Hepatocyte (in vitro differentiated cells): ENCODE results near the gene WNK2.

Source experiments
- EZH2phosphoT487 ChIP-seq: fragments of 200-600 bp; sonication (generic); IDR thresholded peaks from one replicate; pipeline ENCODE4 v1.6.1; 2018; ENCODE audit warnings: antibody characterized with exemption, mild to moderate bottlenecking, low read depth, moderate library complexity; ENCODE audit not compliant: unreplicated experiment, severe bottlenecking
- TF ChIP-seq, protein P1 (sequence below): fragments of 200-600 bp; sonication (generic); IDR thresholded peaks from 2 replicates; pipeline ENCODE4 v1.5.1; 2016; ENCODE audit warnings: antibody characterized with exemption, mild to moderate bottlenecking; ENCODE audit not compliant: poor library complexity

GRCh38 chr9:93364734-93365426 is 180.9 kb downstream of the WNK2 start:
- TF ChIP-seq, protein P1, sequence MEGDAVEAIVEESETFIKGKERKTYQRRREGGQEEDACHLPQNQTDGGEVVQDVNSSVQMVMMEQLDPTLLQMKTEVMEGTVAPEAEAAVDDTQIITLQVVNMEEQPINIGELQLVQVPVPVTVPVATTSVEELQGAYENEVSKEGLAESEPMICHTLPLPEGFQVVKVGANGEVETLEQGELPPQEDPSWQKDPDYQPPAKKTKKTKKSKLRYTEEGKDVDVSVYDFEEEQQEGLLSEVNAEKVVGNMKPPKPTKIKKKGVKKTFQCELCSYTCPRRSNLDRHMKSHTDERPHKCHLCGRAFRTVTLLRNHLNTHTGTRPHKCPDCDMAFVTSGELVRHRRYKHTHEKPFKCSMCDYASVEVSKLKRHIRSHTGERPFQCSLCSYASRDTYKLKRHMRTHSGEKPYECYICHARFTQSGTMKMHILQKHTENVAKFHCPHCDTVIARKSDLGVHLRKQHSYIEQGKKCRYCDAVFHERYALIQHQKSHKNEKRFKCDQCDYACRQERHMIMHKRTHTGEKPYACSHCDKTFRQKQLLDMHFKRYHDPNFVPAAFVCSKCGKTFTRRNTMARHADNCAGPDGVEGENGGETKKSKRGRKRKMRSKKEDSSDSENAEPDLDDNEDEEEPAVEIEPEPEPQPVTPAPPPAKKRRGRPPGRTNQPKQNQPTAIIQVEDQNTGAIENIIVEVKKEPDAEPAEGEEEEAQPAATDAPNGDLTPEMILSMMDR, result no peak
- no peak for TF ChIP-seq EZH2phosphoT487
